Measurements from ENCODE around the gene USP33.
"Not testable (repeated sequence)": the region's sequence is repeated elsewhere in the genome, so short reads cannot be mapped to it uniquely, and the experiment has no call there.

DNA sequence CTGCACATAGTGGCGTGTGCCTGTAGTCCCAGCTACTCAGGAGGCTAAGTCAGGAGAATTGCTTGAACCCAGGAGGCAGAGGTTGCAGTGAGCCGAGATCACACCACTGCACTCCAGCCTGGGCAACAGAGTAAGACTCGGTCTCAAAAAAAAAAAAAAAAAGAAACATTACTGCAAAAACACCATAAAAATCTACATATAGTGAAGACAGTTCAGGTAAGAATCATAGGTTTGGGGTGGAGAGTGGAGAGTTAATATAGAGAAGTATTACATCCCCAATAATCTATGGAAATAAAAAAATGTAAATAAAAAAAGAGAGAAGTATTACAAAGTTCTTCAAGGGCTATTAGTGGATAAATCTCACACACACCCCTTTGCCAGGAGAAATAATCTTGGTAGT is 84.8 kb downstream of the USP33 start:
- TF ChIP-seq, protein P1, sequence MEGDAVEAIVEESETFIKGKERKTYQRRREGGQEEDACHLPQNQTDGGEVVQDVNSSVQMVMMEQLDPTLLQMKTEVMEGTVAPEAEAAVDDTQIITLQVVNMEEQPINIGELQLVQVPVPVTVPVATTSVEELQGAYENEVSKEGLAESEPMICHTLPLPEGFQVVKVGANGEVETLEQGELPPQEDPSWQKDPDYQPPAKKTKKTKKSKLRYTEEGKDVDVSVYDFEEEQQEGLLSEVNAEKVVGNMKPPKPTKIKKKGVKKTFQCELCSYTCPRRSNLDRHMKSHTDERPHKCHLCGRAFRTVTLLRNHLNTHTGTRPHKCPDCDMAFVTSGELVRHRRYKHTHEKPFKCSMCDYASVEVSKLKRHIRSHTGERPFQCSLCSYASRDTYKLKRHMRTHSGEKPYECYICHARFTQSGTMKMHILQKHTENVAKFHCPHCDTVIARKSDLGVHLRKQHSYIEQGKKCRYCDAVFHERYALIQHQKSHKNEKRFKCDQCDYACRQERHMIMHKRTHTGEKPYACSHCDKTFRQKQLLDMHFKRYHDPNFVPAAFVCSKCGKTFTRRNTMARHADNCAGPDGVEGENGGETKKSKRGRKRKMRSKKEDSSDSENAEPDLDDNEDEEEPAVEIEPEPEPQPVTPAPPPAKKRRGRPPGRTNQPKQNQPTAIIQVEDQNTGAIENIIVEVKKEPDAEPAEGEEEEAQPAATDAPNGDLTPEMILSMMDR (IDR thresholded peaks at IDR 0.05; ENCODE audit: low read length): not testable (repeated sequence)
- not testable (repeated sequence) for TF ChIP-seq EZH2 (IDR thresholded peaks at IDR 0.05; ENCODE audit: borderline replicate concordance, low read length)

Measured in OCI-LY1 (cell line).